NB4 (cell line): Measurements from ENCODE around the gene FUT3.

Experiments
- POLR2A ChIP-seq: IDR thresholded peaks from 2 replicates; pipeline ENCODE4 v1.6.1; 2011; ENCODE audit warnings: mild to moderate bottlenecking; ENCODE audit not compliant: insufficient read length; ENCODE audit errors: extremely low read depth
- TF ChIP-seq, protein P1 (sequence below): IDR thresholded peaks from one replicate; pipeline ENCODE4 v1.5.1; 2012; ENCODE audit warnings: low read depth, low read length
- TF ChIP-seq, protein P2 (sequence below): IDR thresholded peaks from 2 replicates; pipeline ENCODE4 v1.6.1; 2011; ENCODE audit warnings: low read depth, low read length

DNA sequence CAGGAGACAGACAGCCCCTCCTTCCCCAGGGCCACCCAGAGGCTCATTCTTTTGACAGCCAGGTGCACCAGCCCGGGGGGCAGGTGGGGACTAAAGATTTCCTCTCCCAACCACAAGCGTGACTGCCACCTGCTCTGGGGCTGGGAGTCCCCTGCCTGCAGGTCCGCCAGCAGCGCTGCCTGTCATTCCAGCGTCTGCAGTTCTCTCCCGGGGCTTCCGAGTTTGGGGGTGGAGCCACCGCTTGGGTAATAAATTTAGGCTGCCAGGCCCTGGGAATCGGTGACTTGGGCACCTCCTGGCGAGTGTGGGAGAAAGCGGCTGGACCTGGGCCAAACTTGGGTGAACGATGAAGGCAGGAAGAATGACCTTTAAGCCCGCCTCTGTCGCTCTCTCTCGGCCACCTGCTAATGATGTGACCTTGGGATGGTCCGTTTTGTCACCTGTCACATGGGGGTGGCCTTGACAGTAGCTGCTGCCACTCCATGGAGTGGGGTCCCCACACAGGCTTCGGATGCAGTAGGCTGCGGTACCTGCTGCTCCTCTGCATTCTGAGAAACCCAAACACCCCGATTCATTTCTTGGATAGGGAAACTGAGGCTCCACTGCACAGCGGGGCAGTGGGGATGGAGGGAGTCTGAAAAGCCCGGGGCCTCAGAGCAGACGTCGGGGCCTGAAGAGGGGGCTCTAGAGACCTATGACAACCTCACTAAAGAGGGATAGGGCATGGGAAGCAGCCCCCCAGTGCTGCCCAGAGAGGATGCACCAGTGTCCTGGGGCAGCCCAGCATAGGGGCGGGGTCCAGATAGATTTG is 24.5 kb downstream of the FUT3 start:
- TF ChIP-seq POLR2A, result no peak
- TF ChIP-seq, protein P1, sequence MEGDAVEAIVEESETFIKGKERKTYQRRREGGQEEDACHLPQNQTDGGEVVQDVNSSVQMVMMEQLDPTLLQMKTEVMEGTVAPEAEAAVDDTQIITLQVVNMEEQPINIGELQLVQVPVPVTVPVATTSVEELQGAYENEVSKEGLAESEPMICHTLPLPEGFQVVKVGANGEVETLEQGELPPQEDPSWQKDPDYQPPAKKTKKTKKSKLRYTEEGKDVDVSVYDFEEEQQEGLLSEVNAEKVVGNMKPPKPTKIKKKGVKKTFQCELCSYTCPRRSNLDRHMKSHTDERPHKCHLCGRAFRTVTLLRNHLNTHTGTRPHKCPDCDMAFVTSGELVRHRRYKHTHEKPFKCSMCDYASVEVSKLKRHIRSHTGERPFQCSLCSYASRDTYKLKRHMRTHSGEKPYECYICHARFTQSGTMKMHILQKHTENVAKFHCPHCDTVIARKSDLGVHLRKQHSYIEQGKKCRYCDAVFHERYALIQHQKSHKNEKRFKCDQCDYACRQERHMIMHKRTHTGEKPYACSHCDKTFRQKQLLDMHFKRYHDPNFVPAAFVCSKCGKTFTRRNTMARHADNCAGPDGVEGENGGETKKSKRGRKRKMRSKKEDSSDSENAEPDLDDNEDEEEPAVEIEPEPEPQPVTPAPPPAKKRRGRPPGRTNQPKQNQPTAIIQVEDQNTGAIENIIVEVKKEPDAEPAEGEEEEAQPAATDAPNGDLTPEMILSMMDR, result no peak
- TF ChIP-seq, protein P2, sequence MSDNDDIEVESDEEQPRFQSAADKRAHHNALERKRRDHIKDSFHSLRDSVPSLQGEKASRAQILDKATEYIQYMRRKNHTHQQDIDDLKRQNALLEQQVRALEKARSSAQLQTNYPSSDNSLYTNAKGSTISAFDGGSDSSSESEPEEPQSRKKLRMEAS, result no peak
